Measurements from ENCODE around the gene UBE2O. TPM values are rescaled to one million over a fixed set of nuclear protein-coding genes. Genes with fewer than 3 reads are reported as not detected.

UBE2O gene
- total RNA-seq, 1 donor from 2014 or later = 13.5 TPM

GRCh38 chr17:76485569-76485968, 32.6 kb upstream of the UBE2O start:
- DNase-seq (ENCODE audit: low spot score) = no peak

- DNase-seq (ENCODE audit: low spot score) = no peak
Observed at GRCh38 chr17:76484228-76484725, 31.3 kb upstream of the UBE2O start.

- peak; percentile 57 for DNase-seq (ENCODE audit: low spot score)
Observed at GRCh38 chr17:76481071-76481655, 28.2 kb upstream of the UBE2O start.

- DNase-seq (ENCODE audit: low spot score) = peak; percentile 70
Observed at GRCh38 chr17:76480632-76481031, 27.7 kb upstream of the UBE2O start.

GRCh38 chr17:76479515-76480060, 26.6 kb upstream of the UBE2O start:
- DNase-seq (ENCODE audit: low spot score) = no peak

- no peak for DNase-seq (ENCODE audit: low spot score)
Observed at GRCh38 chr17:76478730-76479514, 26.0 kb upstream of the UBE2O start.

GRCh38 chr17:76478097-76478496, 25.1 kb upstream of the UBE2O start:
- DNase-seq (ENCODE audit: low spot score) = no peak

- DNase-seq (ENCODE audit: low spot score) = no peak
Observed at GRCh38 chr17:76477576-76477975, 24.6 kb upstream of the UBE2O start.

GRCh38 chr17:76476736-76477135, 23.8 kb upstream of the UBE2O start:
- no peak for DNase-seq (ENCODE audit: low spot score)

- no peak for DNase-seq (ENCODE audit: low spot score)
Observed at GRCh38 chr17:76475302-76475701, 22.4 kb upstream of the UBE2O start.

- DNase-seq (ENCODE audit: low spot score) = no peak
Observed at GRCh38 chr17:76474894-76475293, 21.9 kb upstream of the UBE2O start.

- no peak for DNase-seq (ENCODE audit: low spot score)
Observed at GRCh38 chr17:76474238-76474637, 21.3 kb upstream of the UBE2O start.

GRCh38 chr17:76473541-76473985, 20.6 kb upstream of the UBE2O start:
- no peak for DNase-seq (ENCODE audit: low spot score)

GRCh38 chr17:76472726-76473125, 19.8 kb upstream of the UBE2O start:
- no peak for DNase-seq (ENCODE audit: low spot score)

GRCh38 chr17:76472258-76472645, 19.3 kb upstream of the UBE2O start:
- DNase-seq (ENCODE audit: low spot score) = no peak

GRCh38 chr17:76471498-76472257, 18.7 kb upstream of the UBE2O start:
- no peak for DNase-seq (ENCODE audit: low spot score)

GRCh38 chr17:76469991-76470739, 17.2 kb upstream of the UBE2O start:
- DNase-seq (ENCODE audit: low spot score) = no peak

- DNase-seq (ENCODE audit: low spot score) = no peak
Observed at GRCh38 chr17:76469076-76469990, 16.4 kb upstream of the UBE2O start.

GRCh38 chr17:76468634-76469010, 15.7 kb upstream of the UBE2O start:
- no peak for DNase-seq (ENCODE audit: low spot score)
